K562 (cell line): ENCODE results near the gene GANAB. TPM values are rescaled to one million over a fixed set of nuclear protein-coding genes. Genes with fewer than 3 reads are reported as not detected.

Experiments
- BMI1 ChIP-seq: fragments of 150-350 bp; IDR thresholded peaks from 2 replicates; pipeline ENCODE4 v1.6.1; 2014; ENCODE audit warnings: low read length
- C11orf30 ChIP-seq: fragments of 450-650 bp; IDR thresholded peaks from 2 replicates; pipeline ENCODE4 v1.6.1; 2016; ENCODE audit warnings: low read depth, mild to moderate bottlenecking
- CBX3 ChIP-seq, 2 experiments: IDR thresholded peaks; 1 replicate in 1 of 2; 2 replicates in 1 of 2; pipeline ENCODE4 v1.6.1; 2012; ENCODE audit warnings: inconsistent platforms in 2 of 2, low read length in 2 of 2, borderline replicate concordance in 1 of 2, control low read depth in 1 of 2
- ETS2 ChIP-seq: IDR thresholded peaks from 2 replicates; pipeline ENCODE4 v1.6.1; 2016; ENCODE audit warnings: borderline replicate concordance, missing genetic modification characterization, mild to moderate bottlenecking, moderate library complexity, missing compliant biosample characterization; ENCODE audit not compliant: poor library complexity, severe bottlenecking
- MED1 ChIP-seq: sonication (generic); formaldehyde crosslinking; IDR thresholded peaks from 2 replicates; pipeline ENCODE4 v1.8.1; 2023; ENCODE audit warnings: missing genetic modification reagents, borderline replicate concordance
- MEF2A ChIP-seq: IDR thresholded peaks from 2 replicates; pipeline ENCODE4 v1.6.1; 2011; ENCODE audit warnings: low read depth, mild to moderate bottlenecking, low read length, moderate library complexity; ENCODE audit not compliant: control insufficient read depth
- NR3C1 ChIP-seq: sonication (generic); formaldehyde crosslinking; IDR thresholded peaks from 2 replicates; pipeline ENCODE4 v1.8.1; 2022; ENCODE audit warnings: missing genetic modification reagents
- PKNOX1 ChIP-seq: fragments of 450-650 bp; IDR thresholded peaks from 2 replicates; pipeline ENCODE4 v1.6.1; 2016
- RBM14 ChIP-seq: fragments of 200-400 bp; formaldehyde crosslinking; IDR thresholded peaks from 2 replicates; pipeline ENCODE4 v1.6.1; 2018; ENCODE audit warnings: low read depth, mild to moderate bottlenecking, low read length, moderate library complexity, borderline replicate concordance; ENCODE audit not compliant: insufficient read depth
- RBM17 ChIP-seq: fragments of 200-400 bp; formaldehyde crosslinking; IDR thresholded peaks from 2 replicates; pipeline ENCODE4 v1.6.1; 2017; ENCODE audit warnings: low read depth, mild to moderate bottlenecking, low read length, borderline replicate concordance
- TAF9B ChIP-seq: fragments of 450-650 bp; IDR thresholded peaks from 2 replicates; pipeline ENCODE4 v1.6.1; 2018; ENCODE audit warnings: mild to moderate bottlenecking; ENCODE audit not compliant: partially characterized antibody
- ZNF318 ChIP-seq, 2 experiments: fragments of 450-650 bp; IDR thresholded peaks; 2 replicates each; pipeline ENCODE4 v1.6.1; 2016; ENCODE audit warnings: mild to moderate bottlenecking in 2 of 2, borderline replicate concordance in 1 of 2, low read depth in 1 of 2, moderate library complexity in 1 of 2
- ZNF436 ChIP-seq: fragments of 250-450, 450-650 bp; sonication (Bioruptor Pico); formaldehyde crosslinking; IDR thresholded peaks from 2 replicates; pipeline ENCODE4 v1.7.0; 2020; ENCODE audit warnings: mild to moderate bottlenecking
- ZNF589 ChIP-seq: fragments of 200-800 bp; sonication (Bioruptor generic); IDR thresholded peaks from 2 replicates; pipeline ENCODE4 v1.6.1; 2016; ENCODE audit warnings: low read depth, missing genetic modification characterization, missing compliant biosample characterization
- ZNF655 ChIP-seq: fragments of 250-450 bp; sonication (Bioruptor Pico); IDR thresholded peaks from 2 replicates; pipeline ENCODE4 v1.5.0; 2021
- ZNF75A ChIP-seq: fragments of 450-650 bp; formaldehyde crosslinking; IDR thresholded peaks from 2 replicates; pipeline ENCODE4 v1.4.0; 2020; ENCODE audit warnings: mild to moderate bottlenecking
- polyA plus RNA-seq, 8 experiments: library from polyadenylated mRNA; depleted of rRNA in 4 of 8; stranded (reverse) in 5 of 8; unstranded in 3 of 8; fragments of >200 nt; fragmentation: Nextera tagmentation in 2 of 8; fragmentation: Illumina TruSeq in 1 of 8; extraction: Ambion mirVana in 2 of 8; extraction: Trizol in 1 of 8; gene quantifications; 2 replicates each; pipeline versions ENCODE4 v1.2.1 to v1.2.3, GENCODE V29; 2011 to 2014; ENCODE audit warnings: inconsistent platforms in 1 of 8, missing spikeins in 1 of 8
- total RNA-seq, 7 experiments: library from RNA; depleted of rRNA in 6 of 7; stranded (reverse); fragments of >200 nt in 6 of 7; fragmentation: Illumina TruSeq in 2 of 7; extraction: Trizol in 2 of 7; gene quantifications; 2 replicates each; pipeline versions ENCODE4 v1.2.1 to v1.2.3, GENCODE V29; 2011 to 2021; ENCODE audit warnings: low replicate concordance in 1 of 7

GANAB gene
- total and polyA plus RNA-seq, 9 of the 15 experiments (the other 6 are each of a cell fraction or from before 2014, with no cell fraction given), result 6.5 to 284 (median 161) TPM

- TF ChIP-seq ZNF655 (CRISPR knock-in tag) (no peak), ETS2 (no peak), MED1 (no peak), RBM14 (no peak), RBM17 (no peak), MEF2A (no peak), ZNF75A (CRISPR knock-in tag) (no peak), PKNOX1 (0 out of 2 replicates have a peak, but pooled peaks have one; percentile 2), ZNF318 (IDR thresholded peaks at IDR 0.05; ENCODE audit: borderline replicate concordance in 1 of 2, low read depth in 1 of 2) (no peak), ZNF436 (CRISPR knock-in tag) (no peak), BMI1 (no peak), ZNF589 (CRISPR knock-in tag) (0 out of 2 replicates have a peak, but pooled peaks have one; percentile 32), TAF9B (no peak), NR3C1 (CRISPR knock-in tag) (no peak), C11orf30 (no peak), CBX3 (IDR thresholded peaks at IDR 0.05; ENCODE audit: borderline replicate concordance in 1 of 2, low read length in 2 of 2) (no peak)
Measured at GRCh38 chr11:62669420-62670161, 23.2 kb upstream of the GANAB start (continued).
